WTC11 (cell line): ENCODE data around the gene MAT2A. TPM values are rescaled to one million over a fixed set of nuclear protein-coding genes. Genes with fewer than 3 reads are reported as not detected.

Source experiments
- ATAC-seq: fragments of 200-7000 bp; cut with Tn5 transposase; 2 replicates; pipeline ENCODE4 v1.10.0; 2021; ENCODE audit warnings: mild to moderate bottlenecking, moderate library complexity
- CTCF ChIA-PET: fragments of 300-600 bp; sonication (Branson Sonifier 250); formaldehyde crosslinking; loops from one replicate; lab custom pipeline; 2021; ENCODE audit warnings: antibody characterized with exemption; lab: Charles Lee
- POLR2A ChIA-PET: fragments of 350-600 bp; sonication (Branson Sonifier 250); formaldehyde crosslinking; loops from one replicate; lab custom pipeline; 2021; ENCODE audit warnings: antibody characterized with exemption; lab: Charles Lee
- DNase-seq: peaks from one replicate; pipeline ENCODE4 v3.0.0; 2021; ENCODE audit warnings: low spot score
- H3K27ac Mint-ChIP-seq: 2 replicates; pipeline ENCODE4 v1.8.0; 2021; ENCODE audit warnings: mixed read lengths
- H3K27me3 Mint-ChIP-seq: 2 replicates; pipeline ENCODE4 v1.8.0; 2021; ENCODE audit warnings: low read depth, mild to moderate bottlenecking, moderate library complexity, mixed read lengths
- H3K36me3 Mint-ChIP-seq: 2 replicates; pipeline ENCODE4 v1.8.0; 2021; ENCODE audit warnings: mixed read lengths
- H3K4me1 Mint-ChIP-seq: 2 replicates; pipeline ENCODE4 v1.8.0; 2022; ENCODE audit warnings: mixed read lengths
- H3K4me3 Mint-ChIP-seq: 2 replicates; pipeline ENCODE4 v1.8.0; 2021; ENCODE audit warnings: mild to moderate bottlenecking, moderate library complexity, mixed read lengths
- H3K9me3 Mint-ChIP-seq: 2 replicates; pipeline ENCODE4 v1.8.0; 2021; ENCODE audit warnings: mixed read lengths
- ELF4 ChIP-seq: sonication (generic); formaldehyde crosslinking; IDR thresholded peaks from 2 replicates; pipeline ENCODE4 v1.8.1; 2022; ENCODE audit warnings: low read depth, mild to moderate bottlenecking, moderate library complexity, missing genetic modification reagents
- ESRRA ChIP-seq: sonication (generic); formaldehyde crosslinking; IDR thresholded peaks from 2 replicates; pipeline ENCODE4 v1.8.1; 2022; ENCODE audit warnings: mild to moderate bottlenecking, missing genetic modification reagents, borderline replicate concordance
- GRHL2 ChIP-seq: fragments of 250-450 bp; sonication (Bioruptor Pico); IDR thresholded peaks from 2 replicates; pipeline ENCODE4 v1.8.0; 2022; ENCODE audit warnings: mild to moderate bottlenecking, moderate library complexity; ENCODE audit not compliant: insufficient replicate concordance, severe bottlenecking
- JUN ChIP-seq: sonication (generic); formaldehyde crosslinking; IDR thresholded peaks from 2 replicates; pipeline ENCODE4 v1.8.0; 2023; ENCODE audit warnings: mild to moderate bottlenecking, missing genetic modification reagents
- MXD4 ChIP-seq: fragments of 250-450 bp; sonication (Bioruptor Pico); IDR thresholded peaks from 2 replicates; pipeline ENCODE4 v1.8.0; 2021; ENCODE audit warnings: mild to moderate bottlenecking, moderate library complexity, borderline replicate concordance
- OVOL2 ChIP-seq: fragments of 250-450 bp; sonication (Bioruptor Pico); IDR thresholded peaks from 2 replicates; pipeline ENCODE4 v1.9.0; 2021; ENCODE audit warnings: mild to moderate bottlenecking, borderline replicate concordance
- SMAD4 ChIP-seq: sonication (generic); formaldehyde crosslinking; IDR thresholded peaks from 2 replicates; pipeline ENCODE4 v1.8.0; 2022; ENCODE audit warnings: mild to moderate bottlenecking, missing genetic modification reagents
- ZNF232 ChIP-seq: sonication (generic); formaldehyde crosslinking; IDR thresholded peaks from 2 replicates; pipeline ENCODE4 v1.8.0; 2022; ENCODE audit warnings: mild to moderate bottlenecking, missing genetic modification reagents
- ZNF263 ChIP-seq: sonication (generic); formaldehyde crosslinking; IDR thresholded peaks from 2 replicates; pipeline ENCODE4 v1.8.1; 2022; ENCODE audit warnings: low read depth, mild to moderate bottlenecking, moderate library complexity, missing genetic modification reagents
- ZNF423 ChIP-seq: fragments of 250-450 bp; sonication (Bioruptor Pico); IDR thresholded peaks from 2 replicates; pipeline ENCODE4 v2.1.2; 2022; ENCODE audit warnings: mild to moderate bottlenecking, moderate library complexity
- total RNA-seq: library from RNA; stranded (reverse); gene quantifications from 3 replicates; pipeline ENCODE4 v1.2.3, GENCODE V29; 2021
- TF ChIP-seq, protein P1 (sequence below): sonication (generic); formaldehyde crosslinking; IDR thresholded peaks from 2 replicates; pipeline ENCODE4 v1.8.1; 2023; ENCODE audit warnings: mild to moderate bottlenecking, missing genetic modification reagents
- TF ChIP-seq, protein P2 (sequence below): fragments of 250-450 bp; sonication (Bioruptor Pico); IDR thresholded peaks from 2 replicates; pipeline ENCODE4 v1.9.0; 2021; ENCODE audit warnings: mild to moderate bottlenecking, borderline replicate concordance
- TF ChIP-seq, protein P3 (sequence below): fragments of 250-450 bp; sonication (Bioruptor Pico); IDR thresholded peaks from 2 replicates; pipeline ENCODE4 v1.8.0; 2021; ENCODE audit warnings: mild to moderate bottlenecking
- TF ChIP-seq, protein P4 (sequence below): sonication (generic); formaldehyde crosslinking; IDR thresholded peaks from 2 replicates; pipeline ENCODE4 v1.8.1; 2023; ENCODE audit warnings: mild to moderate bottlenecking, missing genetic modification reagents, borderline replicate concordance

MAT2A gene
- total RNA-seq, 1 experiment from 2014 or later = 222 TPM

DNA sequence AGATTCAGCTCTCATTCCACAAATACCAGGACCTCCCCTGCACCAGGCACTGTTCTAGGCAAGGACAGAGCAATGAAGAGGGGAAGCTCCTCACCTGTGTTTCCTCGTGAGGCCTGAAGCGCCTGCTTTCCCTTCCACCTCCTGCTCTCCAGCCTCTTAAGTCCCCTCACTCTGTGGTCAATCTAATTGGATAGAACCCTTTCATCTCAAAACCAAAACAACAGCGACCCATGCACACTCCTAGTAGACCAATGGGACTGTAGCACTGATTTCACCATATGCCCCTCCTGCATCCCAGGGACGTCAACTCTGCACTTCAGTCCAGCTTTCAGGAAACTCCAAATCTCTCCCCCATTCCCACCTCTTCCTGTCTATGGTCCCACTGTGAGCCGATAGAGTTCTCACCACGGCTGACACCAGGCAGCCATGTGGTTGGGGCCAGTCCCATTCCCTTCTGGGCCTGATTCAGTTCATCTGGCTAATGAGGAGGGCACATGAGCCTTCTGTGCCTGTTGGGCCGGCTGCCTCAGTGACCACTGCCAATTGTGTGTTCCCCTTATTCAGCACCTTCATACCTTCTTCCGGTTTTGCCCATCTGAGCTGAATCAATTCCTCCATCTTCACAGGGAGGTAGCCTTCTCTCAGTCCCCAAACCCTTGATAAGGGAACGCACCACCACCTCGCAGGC, 33.3 kb upstream of the MAT2A start:
- no peak for DNase-seq
- H3K36me3 Mint-ChIP-seq = no peaks in the 10 kb centered on the region
- no peak overlapping the region for H3K27ac Mint-ChIP-seq
- no peaks in the 10 kb centered on the region; the same call in 1 of the 2 replicates for H3K4me1 Mint-ChIP-seq
- H3K4me3 Mint-ChIP-seq = no peak overlapping the region
- POLR2A ChIA-PET = interaction anchor here (1.0 kb wide), 1 partner anchor 19 kb away, joined by 3 read pairs; no protein-coding TSS in a partner anchor
- CTCF ChIA-PET = interaction anchor here (0.7 to 1.6 kb wide), 2 partner anchors 83 to 86 kb away, joined by 4 to 8 read pairs; no protein-coding TSS in a partner anchor
- peaks cover 4% of the 10 kb centered on the region for H3K9me3 Mint-ChIP-seq
- TF ChIP-seq JUN (CRISPR knock-in tag) = no peak
- no peak for TF ChIP-seq ZNF232 (CRISPR knock-in tag)
- no peak for TF ChIP-seq SMAD4 (CRISPR knock-in tag)
- TF ChIP-seq ELF4 (CRISPR knock-in tag) = no peak
- TF ChIP-seq, protein P1, sequence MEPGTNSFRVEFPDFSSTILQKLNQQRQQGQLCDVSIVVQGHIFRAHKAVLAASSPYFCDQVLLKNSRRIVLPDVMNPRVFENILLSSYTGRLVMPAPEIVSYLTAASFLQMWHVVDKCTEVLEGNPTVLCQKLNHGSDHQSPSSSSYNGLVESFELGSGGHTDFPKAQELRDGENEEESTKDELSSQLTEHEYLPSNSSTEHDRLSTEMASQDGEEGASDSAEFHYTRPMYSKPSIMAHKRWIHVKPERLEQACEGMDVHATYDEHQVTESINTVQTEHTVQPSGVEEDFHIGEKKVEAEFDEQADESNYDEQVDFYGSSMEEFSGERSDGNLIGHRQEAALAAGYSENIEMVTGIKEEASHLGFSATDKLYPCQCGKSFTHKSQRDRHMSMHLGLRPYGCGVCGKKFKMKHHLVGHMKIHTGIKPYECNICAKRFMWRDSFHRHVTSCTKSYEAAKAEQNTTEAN (CRISPR knock-in tag) = no peak
- TF ChIP-seq OVOL2 (CRISPR knock-in tag) = no peak
- TF ChIP-seq MXD4 (CRISPR knock-in tag) = no peak
- TF ChIP-seq, protein P2, sequence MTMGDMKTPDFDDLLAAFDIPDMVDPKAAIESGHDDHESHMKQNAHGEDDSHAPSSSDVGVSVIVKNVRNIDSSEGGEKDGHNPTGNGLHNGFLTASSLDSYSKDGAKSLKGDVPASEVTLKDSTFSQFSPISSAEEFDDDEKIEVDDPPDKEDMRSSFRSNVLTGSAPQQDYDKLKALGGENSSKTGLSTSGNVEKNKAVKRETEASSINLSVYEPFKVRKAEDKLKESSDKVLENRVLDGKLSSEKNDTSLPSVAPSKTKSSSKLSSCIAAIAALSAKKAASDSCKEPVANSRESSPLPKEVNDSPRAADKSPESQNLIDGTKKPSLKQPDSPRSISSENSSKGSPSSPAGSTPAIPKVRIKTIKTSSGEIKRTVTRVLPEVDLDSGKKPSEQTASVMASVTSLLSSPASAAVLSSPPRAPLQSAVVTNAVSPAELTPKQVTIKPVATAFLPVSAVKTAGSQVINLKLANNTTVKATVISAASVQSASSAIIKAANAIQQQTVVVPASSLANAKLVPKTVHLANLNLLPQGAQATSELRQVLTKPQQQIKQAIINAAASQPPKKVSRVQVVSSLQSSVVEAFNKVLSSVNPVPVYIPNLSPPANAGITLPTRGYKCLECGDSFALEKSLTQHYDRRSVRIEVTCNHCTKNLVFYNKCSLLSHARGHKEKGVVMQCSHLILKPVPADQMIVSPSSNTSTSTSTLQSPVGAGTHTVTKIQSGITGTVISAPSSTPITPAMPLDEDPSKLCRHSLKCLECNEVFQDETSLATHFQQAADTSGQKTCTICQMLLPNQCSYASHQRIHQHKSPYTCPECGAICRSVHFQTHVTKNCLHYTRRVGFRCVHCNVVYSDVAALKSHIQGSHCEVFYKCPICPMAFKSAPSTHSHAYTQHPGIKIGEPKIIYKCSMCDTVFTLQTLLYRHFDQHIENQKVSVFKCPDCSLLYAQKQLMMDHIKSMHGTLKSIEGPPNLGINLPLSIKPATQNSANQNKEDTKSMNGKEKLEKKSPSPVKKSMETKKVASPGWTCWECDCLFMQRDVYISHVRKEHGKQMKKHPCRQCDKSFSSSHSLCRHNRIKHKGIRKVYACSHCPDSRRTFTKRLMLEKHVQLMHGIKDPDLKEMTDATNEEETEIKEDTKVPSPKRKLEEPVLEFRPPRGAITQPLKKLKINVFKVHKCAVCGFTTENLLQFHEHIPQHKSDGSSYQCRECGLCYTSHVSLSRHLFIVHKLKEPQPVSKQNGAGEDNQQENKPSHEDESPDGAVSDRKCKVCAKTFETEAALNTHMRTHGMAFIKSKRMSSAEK = no peak
- TF ChIP-seq ESRRA = no peak
- TF ChIP-seq, protein P3, sequence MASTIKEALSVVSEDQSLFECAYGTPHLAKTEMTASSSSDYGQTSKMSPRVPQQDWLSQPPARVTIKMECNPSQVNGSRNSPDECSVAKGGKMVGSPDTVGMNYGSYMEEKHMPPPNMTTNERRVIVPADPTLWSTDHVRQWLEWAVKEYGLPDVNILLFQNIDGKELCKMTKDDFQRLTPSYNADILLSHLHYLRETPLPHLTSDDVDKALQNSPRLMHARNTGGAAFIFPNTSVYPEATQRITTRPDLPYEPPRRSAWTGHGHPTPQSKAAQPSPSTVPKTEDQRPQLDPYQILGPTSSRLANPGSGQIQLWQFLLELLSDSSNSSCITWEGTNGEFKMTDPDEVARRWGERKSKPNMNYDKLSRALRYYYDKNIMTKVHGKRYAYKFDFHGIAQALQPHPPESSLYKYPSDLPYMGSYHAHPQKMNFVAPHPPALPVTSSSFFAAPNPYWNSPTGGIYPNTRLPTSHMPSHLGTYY (CRISPR knock-in tag) = no peak
- TF ChIP-seq ZNF263 (CRISPR knock-in tag) = no peak
- TF ChIP-seq GRHL2 = no peak
- TF ChIP-seq, protein P4, sequence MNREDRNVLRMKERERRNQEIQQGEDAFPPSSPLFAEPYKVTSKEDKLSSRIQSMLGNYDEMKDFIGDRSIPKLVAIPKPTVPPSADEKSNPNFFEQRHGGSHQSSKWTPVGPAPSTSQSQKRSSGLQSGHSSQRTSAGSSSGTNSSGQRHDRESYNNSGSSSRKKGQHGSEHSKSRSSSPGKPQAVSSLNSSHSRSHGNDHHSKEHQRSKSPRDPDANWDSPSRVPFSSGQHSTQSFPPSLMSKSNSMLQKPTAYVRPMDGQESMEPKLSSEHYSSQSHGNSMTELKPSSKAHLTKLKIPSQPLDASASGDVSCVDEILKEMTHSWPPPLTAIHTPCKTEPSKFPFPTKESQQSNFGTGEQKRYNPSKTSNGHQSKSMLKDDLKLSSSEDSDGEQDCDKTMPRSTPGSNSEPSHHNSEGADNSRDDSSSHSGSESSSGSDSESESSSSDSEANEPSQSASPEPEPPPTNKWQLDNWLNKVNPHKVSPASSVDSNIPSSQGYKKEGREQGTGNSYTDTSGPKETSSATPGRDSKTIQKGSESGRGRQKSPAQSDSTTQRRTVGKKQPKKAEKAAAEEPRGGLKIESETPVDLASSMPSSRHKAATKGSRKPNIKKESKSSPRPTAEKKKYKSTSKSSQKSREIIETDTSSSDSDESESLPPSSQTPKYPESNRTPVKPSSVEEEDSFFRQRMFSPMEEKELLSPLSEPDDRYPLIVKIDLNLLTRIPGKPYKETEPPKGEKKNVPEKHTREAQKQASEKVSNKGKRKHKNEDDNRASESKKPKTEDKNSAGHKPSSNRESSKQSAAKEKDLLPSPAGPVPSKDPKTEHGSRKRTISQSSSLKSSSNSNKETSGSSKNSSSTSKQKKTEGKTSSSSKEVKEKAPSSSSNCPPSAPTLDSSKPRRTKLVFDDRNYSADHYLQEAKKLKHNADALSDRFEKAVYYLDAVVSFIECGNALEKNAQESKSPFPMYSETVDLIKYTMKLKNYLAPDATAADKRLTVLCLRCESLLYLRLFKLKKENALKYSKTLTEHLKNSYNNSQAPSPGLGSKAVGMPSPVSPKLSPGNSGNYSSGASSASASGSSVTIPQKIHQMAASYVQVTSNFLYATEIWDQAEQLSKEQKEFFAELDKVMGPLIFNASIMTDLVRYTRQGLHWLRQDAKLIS (CRISPR knock-in tag) = no peak
- TF ChIP-seq ZNF423 (CRISPR knock-in tag) = no peak
- TF ChIP-seq, all 79 proteins: peak for 0
- no peak for ATAC-seq
- no peaks in the 10 kb centered on the region for H3K27me3 Mint-ChIP-seq
